ENCODE data around the gene PLXDC2.

- TF ChIP-seq CTCF (conservative IDR thresholded peaks at IDR 0.05; ENCODE audit: low read length) (no peak), EZH2phosphoT487 (IDR thresholded peaks at IDR 0.05; ENCODE audit: borderline replicate concordance) (no peak)
Observed at GRCh38 chr10:20087353-20087752, 271.1 kb downstream of the PLXDC2 start.

Measured in Loucy (cell line).